ENCODE measurements around the gene AARS1.
"Not testable (repeated sequence)": the region's sequence is repeated elsewhere in the genome, so short reads cannot be mapped to it uniquely, and the experiment has no call there.

DNA sequence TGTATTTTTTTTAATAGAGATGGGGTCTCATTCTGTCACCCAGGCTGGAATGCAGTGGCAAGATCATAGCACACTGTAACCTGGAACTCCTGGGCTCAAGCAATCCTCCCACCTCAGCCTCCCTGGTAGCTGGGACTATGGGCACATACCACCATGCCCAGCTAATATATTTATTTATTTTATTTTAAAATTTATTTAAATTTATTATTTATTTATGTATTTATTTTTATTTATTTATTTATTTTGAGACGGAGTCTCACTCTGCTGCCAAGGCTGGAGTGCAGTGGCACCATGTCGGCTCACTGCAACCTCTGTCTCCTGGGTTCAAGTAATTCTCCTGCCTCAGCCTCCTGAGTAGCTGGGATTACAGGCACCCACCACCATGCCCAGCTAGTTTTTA lies 18.4 kb upstream of the AARS1 start:
- TF ChIP-seq CTCF (tag by site-specific recombination; IDR thresholded peaks at IDR 0.05); ZNF16 (tag by site-specific recombination; IDR thresholded peaks at IDR 0.05; ENCODE audit: low read depth); ZBTB21 (tag by site-specific recombination; IDR thresholded peaks at IDR 0.05); MZF1 (tag by site-specific recombination; IDR thresholded peaks at IDR 0.05; ENCODE audit: borderline replicate concordance); ZNF768 (tag by site-specific recombination; IDR thresholded peaks at IDR 0.05); ZNF560 (tag by site-specific recombination; IDR thresholded peaks at IDR 0.05; ENCODE audit: borderline replicate concordance); ZNF791 (tag by site-specific recombination; IDR thresholded peaks at IDR 0.05); KLF16 (tag by site-specific recombination; IDR thresholded peaks at IDR 0.05); TCF7L2 (IDR thresholded peaks at IDR 0.05; ENCODE audit: borderline replicate concordance, low read depth, low read length); ZNF639 (tag by site-specific recombination; IDR thresholded peaks at IDR 0.05): not testable (repeated sequence)

All from HEK293 (cell line).